ENCODE data around the gene COG8. TPM values are rescaled to one million over a fixed set of nuclear protein-coding genes. Genes with fewer than 3 reads are reported as not detected.
"Not testable (repeated sequence)": the region's sequence is repeated elsewhere in the genome, so short reads cannot be mapped to it uniquely, and the experiment has no call there.

Gene COG8
- total RNA-seq, 1 donor, result 34.0 TPM

DNA sequence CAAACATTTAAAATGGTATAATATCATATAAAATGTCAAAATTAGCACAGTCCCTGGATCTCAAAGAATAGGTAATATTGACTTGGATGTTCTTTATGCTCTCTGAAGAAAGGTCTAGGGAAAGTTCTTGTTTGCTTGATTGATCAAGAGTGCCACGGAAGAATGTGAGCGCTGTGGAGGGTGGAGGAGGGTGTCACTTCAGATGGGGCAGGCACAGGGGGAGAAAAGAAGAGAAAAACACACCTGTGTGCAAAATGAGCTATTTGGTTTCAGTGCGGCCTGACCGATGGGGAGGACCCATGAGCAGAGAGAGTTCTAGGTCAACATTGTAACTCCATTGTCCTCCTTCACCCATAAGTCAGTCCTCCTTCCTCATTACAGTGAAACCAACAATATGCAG is 37.1 kb downstream of the COG8 start:
- Histone ChIP-seq H3K79me2 (ENCODE audit: insufficient read depth, low read length) (no peaks in the 10 kb centered on the region), H3K36me3 (ENCODE audit: insufficient read depth, low read length) (peaks cover 27% of the 10 kb centered on the region), H3K9me3 (ENCODE audit: low read depth, low read length) (no peaks in the 10 kb centered on the region), H3K27ac (ENCODE audit: low read depth, low read length) (no peak overlapping the region), H4K20me1 (ENCODE audit: insufficient read depth, low read length) (no peaks in the 10 kb centered on the region), H2AFZ (ENCODE audit: low read length) (no peak overlapping the region), H3K27me3 (ENCODE audit: insufficient read depth, low read length) (no peaks in the 10 kb centered on the region), H3K4me3 (ENCODE audit: insufficient read depth, low read length) (no peak overlapping the region), H3K4me1 (ENCODE audit: insufficient read depth, low read length) (no peaks in the 10 kb centered on the region), H3K4me2 (ENCODE audit: insufficient read depth, low read length) (no peak overlapping the region)
- DNase-seq (ENCODE audit: insufficient read length, low spot score, missing footprints), result no peak
- TF ChIP-seq CTCF (IDR thresholded peaks at IDR 0.05; ENCODE audit: extremely low read depth, low read depth, low read length), result no peak

- Histone ChIP-seq H3K9me3 (ENCODE audit: low read depth, low read length) (no peaks in the 10 kb centered on the region), H3K79me2 (ENCODE audit: insufficient read depth, low read length) (no peaks in the 10 kb centered on the region), H2AFZ (ENCODE audit: low read length) (no peak overlapping the region), H3K4me3 (ENCODE audit: insufficient read depth, low read length) (no peak overlapping the region), H3K4me1 (ENCODE audit: insufficient read depth, low read length) (no peaks in the 10 kb centered on the region), H3K4me2 (ENCODE audit: insufficient read depth, low read length) (no peak overlapping the region), H4K20me1 (ENCODE audit: insufficient read depth, low read length) (no peaks in the 10 kb centered on the region), H3K27me3 (ENCODE audit: insufficient read depth, low read length) (no peaks in the 10 kb centered on the region), H3K27ac (ENCODE audit: low read depth, low read length) (no peak overlapping the region), H3K36me3 (ENCODE audit: insufficient read depth, low read length) (peaks cover 27% of the 10 kb centered on the region)
- no peak for DNase-seq (ENCODE audit: insufficient read length, low spot score, missing footprints)
- TF ChIP-seq CTCF (IDR thresholded peaks at IDR 0.05; ENCODE audit: extremely low read depth, low read depth, low read length), result no peak
Measured at GRCh38 chr16:69301861-69302260, 37.5 kb downstream of the COG8 start.

DNA sequence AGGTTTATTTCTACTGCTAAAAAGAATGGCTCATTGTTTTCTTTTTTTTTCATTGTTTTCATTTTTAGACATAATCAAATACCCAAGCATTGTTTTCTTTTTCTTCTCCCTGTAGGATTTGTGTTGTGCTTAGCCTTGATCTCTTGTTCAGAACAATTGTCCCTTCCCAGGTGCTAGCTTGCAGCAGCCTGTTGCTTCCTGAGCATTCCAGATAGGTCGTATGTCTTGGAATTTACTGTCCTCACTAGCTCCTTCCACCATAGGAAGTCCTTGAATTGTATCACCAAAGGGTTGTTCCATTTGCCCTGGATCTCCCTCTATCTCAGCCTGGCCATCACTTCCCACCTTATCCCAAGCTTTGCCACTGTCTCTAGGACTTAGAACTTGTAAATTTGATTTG is 38.2 kb downstream of the COG8 start:
- no peak for TF ChIP-seq CTCF (IDR thresholded peaks at IDR 0.05; ENCODE audit: extremely low read depth, low read depth, low read length)
- Histone ChIP-seq H3K9me3 (ENCODE audit: low read depth, low read length) (no peaks in the 10 kb centered on the region), H3K27ac (ENCODE audit: low read depth, low read length) (no peak overlapping the region), H3K4me3 (ENCODE audit: insufficient read depth, low read length) (no peak overlapping the region), H4K20me1 (ENCODE audit: insufficient read depth, low read length) (no peaks in the 10 kb centered on the region), H3K27me3 (ENCODE audit: insufficient read depth, low read length) (no peaks in the 10 kb centered on the region), H2AFZ (ENCODE audit: low read length) (no peak overlapping the region), H3K36me3 (ENCODE audit: insufficient read depth, low read length) (peaks cover 27% of the 10 kb centered on the region), H3K4me2 (ENCODE audit: insufficient read depth, low read length) (no peak overlapping the region), H3K4me1 (ENCODE audit: insufficient read depth, low read length) (no peaks in the 10 kb centered on the region), H3K79me2 (ENCODE audit: insufficient read depth, low read length) (no peaks in the 10 kb centered on the region)
- DNase-seq (ENCODE audit: insufficient read length, low spot score, missing footprints), result no peak

GRCh38 chr16:69298261-69298660 is 41.1 kb downstream of the COG8 start:
- DNase-seq (ENCODE audit: insufficient read length, low spot score, missing footprints), result no peak
- Histone ChIP-seq H3K27ac (ENCODE audit: low read depth, low read length) (no peak overlapping the region), H3K27me3 (ENCODE audit: insufficient read depth, low read length) (no peaks in the 10 kb centered on the region), H3K4me1 (ENCODE audit: insufficient read depth, low read length) (no peaks in the 10 kb centered on the region), H3K4me2 (ENCODE audit: insufficient read depth, low read length) (no peak overlapping the region), H2AFZ (ENCODE audit: low read length) (no peak overlapping the region), H3K4me3 (ENCODE audit: insufficient read depth, low read length) (no peak overlapping the region), H3K79me2 (ENCODE audit: insufficient read depth, low read length) (no peaks in the 10 kb centered on the region), H3K9me3 (ENCODE audit: low read depth, low read length) (no peaks in the 10 kb centered on the region), H4K20me1 (ENCODE audit: insufficient read depth, low read length) (peaks cover 5% of the 10 kb centered on the region), H3K36me3 (ENCODE audit: insufficient read depth, low read length) (peaks cover 23% of the 10 kb centered on the region)
- no peak for TF ChIP-seq CTCF (IDR thresholded peaks at IDR 0.05; ENCODE audit: extremely low read depth, low read depth, low read length)

- not testable (repeated sequence) for H3K27me3 ChIP-seq (ENCODE audit: insufficient read depth, low read length); H3K27ac ChIP-seq (ENCODE audit: low read depth, low read length); H3K9me3 ChIP-seq (ENCODE audit: low read depth, low read length); H3K79me2 ChIP-seq (ENCODE audit: insufficient read depth, low read length); H2AFZ ChIP-seq (ENCODE audit: low read length); H3K4me1 ChIP-seq (ENCODE audit: insufficient read depth, low read length); H3K4me3 ChIP-seq (ENCODE audit: insufficient read depth, low read length); H3K4me2 ChIP-seq (ENCODE audit: insufficient read depth, low read length); DNase-seq (ENCODE audit: insufficient read length, low spot score, missing footprints)
- H3K36me3 ChIP-seq (ENCODE audit: insufficient read depth, low read length), result peaks cover 20% of the 10 kb centered on the region
- H4K20me1 ChIP-seq (ENCODE audit: insufficient read depth, low read length), result peaks cover 11% of the 10 kb centered on the region
Measured at GRCh38 chr16:69296771-69297170, 42.6 kb downstream of the COG8 start.
